HepG2 (cell line): ENCODE results near the gene OR2V2. TPM values are rescaled to one million over a fixed set of nuclear protein-coding genes. Genes with fewer than 3 reads are reported as not detected.

Source experiments
- ASH2L ChIP-seq: fragments of 300-600, 200-600 bp; sonication (generic); IDR thresholded peaks from 2 replicates; pipeline ENCODE4 v1.7.0; 2017; ENCODE audit warnings: low read depth, mild to moderate bottlenecking, moderate library complexity, mixed read lengths, low read length; ENCODE audit not compliant: insufficient read length
- ATF2 ChIP-seq: sonication (generic); formaldehyde crosslinking; IDR thresholded peaks from 2 replicates; pipeline ENCODE4 v1.4.0; 2020; ENCODE audit warnings: missing genetic modification reagents
- BCLAF1 ChIP-seq: fragments of 450-650 bp; IDR thresholded peaks from 2 replicates; pipeline ENCODE4 v1.6.1; 2017; ENCODE audit warnings: mild to moderate bottlenecking
- DRAP1 ChIP-seq: IDR thresholded peaks from 2 replicates; pipeline ENCODE4 v1.6.1; 2016; ENCODE audit warnings: missing genetic modification reagents, missing compliant biosample characterization
- GATAD2A ChIP-seq: IDR thresholded peaks from 2 replicates; pipeline ENCODE4 v1.6.1; 2016
- HOXA9 ChIP-seq: sonication (generic); formaldehyde crosslinking; IDR thresholded peaks from 2 replicates; pipeline ENCODE4 v1.8.1; 2022; ENCODE audit warnings: missing genetic modification reagents, mild to moderate bottlenecking, moderate library complexity, borderline replicate concordance
- MAFK ChIP-seq, 2 experiments: IDR thresholded peaks in 1 of 2; conservative IDR thresholded peaks in 1 of 2; 2 replicates each; pipeline ENCODE4 v1.6.1; 2011; ENCODE audit warnings: improper control_type of control experiment in 2 of 2, low read length in 2 of 2
- MZF1 ChIP-seq: sonication (generic); formaldehyde crosslinking; IDR thresholded peaks from 2 replicates; pipeline ENCODE4 v1.8.1; 2023; ENCODE audit warnings: mild to moderate bottlenecking, missing genetic modification reagents, borderline replicate concordance
- NFRKB ChIP-seq: fragments of 450-650 bp; IDR thresholded peaks from 2 replicates; pipeline ENCODE4 v1.6.1; 2017
- RARG ChIP-seq: sonication (generic); formaldehyde crosslinking; IDR thresholded peaks from 2 replicates; pipeline ENCODE4 v1.4.0; 2020; ENCODE audit warnings: low read depth, mild to moderate bottlenecking, missing genetic modification reagents
- SALL1 ChIP-seq: sonication (generic); formaldehyde crosslinking; IDR thresholded peaks from 2 replicates; pipeline ENCODE4 v1.8.0; 2022; ENCODE audit warnings: mild to moderate bottlenecking, missing genetic modification reagents
- SATB2 ChIP-seq: sonication (generic); formaldehyde crosslinking; IDR thresholded peaks from 2 replicates; pipeline ENCODE4 v1.5.0; 2020; ENCODE audit warnings: missing genetic modification reagents
- SMARCE1 ChIP-seq: fragments of 450-650 bp; IDR thresholded peaks from 2 replicates; pipeline ENCODE4 v1.6.1; 2017; ENCODE audit warnings: borderline replicate concordance
- TFDP1 ChIP-seq: IDR thresholded peaks from 2 replicates; pipeline ENCODE4 v1.6.1; 2016; ENCODE audit warnings: missing compliant biosample characterization, missing genetic modification reagents, borderline replicate concordance
- ZNF33A ChIP-seq: sonication (generic); formaldehyde crosslinking; IDR thresholded peaks from 2 replicates; pipeline ENCODE4 v1.5.1; 2020; ENCODE audit warnings: missing genetic modification reagents, mild to moderate bottlenecking, moderate library complexity, borderline replicate concordance
- ZNF430 ChIP-seq: sonication (generic); formaldehyde crosslinking; IDR thresholded peaks from 2 replicates; pipeline ENCODE4 v1.9.0; 2021; ENCODE audit warnings: mild to moderate bottlenecking, missing genetic modification reagents
- ZNF710 ChIP-seq: sonication (generic); formaldehyde crosslinking; IDR thresholded peaks from 2 replicates; pipeline ENCODE4 v1.5.0; 2020; ENCODE audit warnings: mild to moderate bottlenecking, missing genetic modification reagents, borderline replicate concordance
- ZSCAN5A ChIP-seq: sonication (generic); formaldehyde crosslinking; IDR thresholded peaks from 2 replicates; pipeline ENCODE4 v1.8.0; 2022; ENCODE audit warnings: mild to moderate bottlenecking, missing genetic modification reagents, borderline replicate concordance
- polyA plus RNA-seq, 8 experiments: library from polyadenylated mRNA; depleted of rRNA in 3 of 8; stranded (reverse) in 7 of 8; unstranded in 1 of 8; fragments of >200 nt; fragmentation: Illumina TruSeq in 4 of 8; extraction: Trizol in 4 of 8; gene quantifications; 2 replicates each; pipeline versions ENCODE4 v1.2.1 to v1.2.3, GENCODE V29; 2011 to 2016; ENCODE audit warnings: low read depth in 4 of 8, missing spikeins in 1 of 8, mixed read lengths in 1 of 8; ENCODE audit not compliant: insufficient read depth in 1 of 8
- total RNA-seq, 5 experiments: library from RNA; depleted of rRNA; stranded (reverse); fragments of >200 nt; fragmentation: Illumina TruSeq; extraction: Trizol; gene quantifications; 2 replicates each; pipeline ENCODE4 v1.2.3, GENCODE V29; 2016; ENCODE audit warnings: low read depth in 1 of 5

The OR2V2 gene
- total and polyA plus RNA-seq, 2 of the 13 experiments (the other 11 are each of a cell fraction or from before 2014, with no cell fraction given), result not detected

- peak; percentile 52 for TF ChIP-seq ASH2L
- no peak for TF ChIP-seq NFRKB
- no peak for TF ChIP-seq ZNF430 (CRISPR knock-in tag)
- no peak for TF ChIP-seq SMARCE1
- no peak for TF ChIP-seq ZNF33A (CRISPR knock-in tag)
- peak; percentile 80 for TF ChIP-seq SALL1
- no peak for TF ChIP-seq MAFK (conservative IDR thresholded peaks at IDR 0.05 in 1 of 2, IDR thresholded peaks at IDR 0.05 in 1 of 2; ENCODE audit: low read length in 2 of 2)
- TF ChIP-seq DRAP1 (CRISPR knock-in tag), result peak; percentile 56; the same call in 1 of the 2 replicates
- TF ChIP-seq BCLAF1, result no peak
- TF ChIP-seq RARG, result peak; percentile 89; the same call in 1 of the 2 replicates
- TF ChIP-seq SATB2 (CRISPR knock-in tag), result peak; percentile 53; the same call in 1 of the 2 replicates
- TF ChIP-seq HOXA9 (CRISPR knock-in tag), result peak; percentile 44; the same call in 1 of the 2 replicates
- peak; percentile 82; the same call in 1 of the 2 replicates for TF ChIP-seq TFDP1
- no peak for TF ChIP-seq MZF1 (CRISPR knock-in tag)
- TF ChIP-seq ZSCAN5A (CRISPR knock-in tag), result peak; percentile 74
- peak; percentile 32; the same call in 1 of the 2 replicates for TF ChIP-seq ZNF710 (CRISPR knock-in tag)
- peak; percentile 44; the same call in 1 of the 2 replicates for TF ChIP-seq GATAD2A (CRISPR knock-in tag)
- no peak for TF ChIP-seq ATF2 (CRISPR knock-in tag)
Measured at GRCh38 chr5:181191526-181192336, 44.3 kb downstream of the OR2V2 start (continued).
